ENCODE measurements around the gene GRIN2B.

GRIN2B gene

DNA sequence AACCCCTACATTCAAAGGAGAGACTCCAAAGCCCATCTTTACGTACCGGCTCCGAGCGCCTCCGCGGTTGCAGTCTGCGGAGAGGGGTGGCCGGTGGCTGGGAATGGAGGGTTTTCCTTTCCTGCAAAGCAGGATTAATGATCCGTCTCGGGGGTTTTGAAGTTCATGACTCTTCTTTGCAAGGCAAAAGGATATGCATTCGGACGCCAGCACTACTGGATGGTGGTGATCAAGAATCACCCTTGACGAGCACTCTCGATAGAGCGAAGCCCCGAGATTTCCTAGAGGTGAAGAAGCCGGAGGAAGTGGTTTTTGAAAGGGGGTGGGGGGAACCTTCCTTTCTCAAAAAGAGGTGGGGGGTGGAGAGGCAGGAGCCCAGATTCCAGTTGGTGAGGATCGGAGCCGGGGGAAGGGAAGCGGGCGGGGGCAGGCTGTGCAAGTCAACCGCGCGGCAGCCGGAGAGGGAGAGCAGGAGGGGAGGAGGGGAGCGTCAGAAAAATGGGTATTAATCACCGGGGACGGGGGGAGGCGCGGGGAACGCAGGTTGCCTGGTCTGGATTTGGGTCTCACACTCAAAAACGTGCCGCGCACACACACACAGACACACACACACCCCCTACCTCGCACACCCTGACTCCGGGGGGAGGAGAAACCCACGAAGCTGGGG is at the start of gene GRIN2B:
TSS of gene GRIN2B (minus strand) at position 307 of the 667 bp plus-strand sequence. CDS start 115,394 bp downstream, outside the sequence.
- no peak for DNase-seq

DNA sequence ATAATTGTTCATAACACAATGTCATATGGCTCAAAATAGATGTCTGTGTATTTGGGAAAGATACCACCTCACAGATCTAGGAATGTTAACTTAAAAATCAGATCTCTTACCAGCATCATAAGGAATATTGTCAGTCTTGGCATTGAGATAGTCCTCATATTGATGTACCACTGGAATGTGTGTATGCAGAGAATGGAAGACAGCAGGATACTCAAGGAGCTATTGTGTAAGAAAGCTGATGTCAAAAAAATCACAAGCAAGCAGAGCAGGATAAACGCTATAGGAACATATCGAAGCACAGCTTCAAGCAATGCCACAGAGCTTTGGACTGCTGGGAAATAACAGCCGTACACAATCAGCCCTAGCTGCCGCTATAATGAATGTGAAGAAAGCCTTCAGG is 45.1 kb upstream of the GRIN2B start:
- DNase-seq = no peak

DNA sequence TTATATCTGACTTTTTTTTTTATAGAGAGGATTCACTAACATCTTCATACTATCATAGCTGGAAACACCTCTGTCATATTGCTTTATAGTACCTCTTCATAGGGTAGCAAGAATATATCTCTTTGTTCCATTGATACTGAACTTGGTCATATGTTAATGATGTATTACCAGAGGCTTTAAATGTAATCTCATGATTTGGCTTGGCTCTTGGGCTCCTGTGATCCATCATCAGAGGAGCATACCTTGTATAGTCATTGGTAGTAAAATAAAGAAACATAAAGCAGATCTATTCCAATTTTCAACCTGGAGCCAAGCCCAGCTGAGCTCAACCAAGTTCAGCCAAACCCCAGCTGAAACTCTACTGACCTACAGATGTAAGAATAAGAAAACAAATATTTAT is 43.2 kb upstream of the GRIN2B start:
- no peak for DNase-seq

DNA sequence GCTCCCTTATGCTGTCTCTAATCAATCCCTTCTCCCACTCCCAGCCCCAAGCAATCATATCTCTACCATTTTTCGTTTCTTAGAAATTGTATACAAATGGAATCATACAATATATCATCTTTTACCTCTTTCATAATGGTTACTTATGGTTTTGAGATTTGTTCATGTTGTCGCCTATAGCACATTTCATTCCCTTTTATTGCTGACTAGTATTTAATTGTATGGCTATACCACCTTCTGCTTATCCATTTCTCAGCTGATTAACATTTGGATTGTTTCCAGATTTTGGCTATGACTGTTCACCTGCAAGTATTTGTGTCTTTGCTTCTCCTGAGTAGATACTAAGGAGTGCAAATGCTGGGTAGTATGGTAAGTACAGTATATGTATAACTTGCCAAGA is 36.7 kb upstream of the GRIN2B start:
- DNase-seq = no peak

DNA sequence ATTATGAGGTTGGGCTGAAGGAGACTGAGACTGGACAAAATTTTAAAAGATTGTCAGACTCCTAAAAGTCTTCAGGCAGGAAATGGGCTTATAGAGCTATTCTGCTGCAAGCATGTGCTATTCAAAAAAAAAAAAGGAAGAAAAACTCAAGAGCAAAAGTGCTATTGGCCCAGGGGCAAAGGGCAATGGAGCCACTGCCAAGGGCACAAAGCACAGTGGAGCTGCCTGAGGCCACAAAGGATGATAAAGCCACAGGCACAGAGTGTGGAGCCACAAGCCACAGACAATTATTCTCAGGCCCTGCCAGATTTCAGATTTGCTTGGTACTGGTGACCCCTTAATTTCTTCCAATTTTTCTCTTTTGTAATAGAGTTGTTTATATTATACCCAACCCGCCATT is 29.6 kb upstream of the GRIN2B start:
- no peak for DNase-seq

DNA sequence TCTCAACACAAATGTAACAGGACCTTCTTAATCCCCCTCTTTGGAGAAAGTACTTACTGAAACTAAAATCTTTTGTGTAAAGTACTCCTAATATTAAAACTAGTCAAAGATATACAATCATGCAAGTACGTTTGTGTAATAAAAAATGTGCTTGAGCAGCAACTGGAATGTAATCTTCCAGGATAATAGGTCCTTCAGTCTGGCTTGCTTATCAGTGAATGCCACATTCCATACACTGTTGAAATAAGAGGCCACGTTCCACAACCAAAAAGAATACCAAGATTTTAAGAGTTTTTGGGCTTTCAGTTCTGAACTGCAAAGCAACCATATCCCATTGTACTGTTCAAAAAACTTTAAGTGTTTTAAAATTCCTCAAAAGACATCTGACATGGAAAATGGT is 26.2 kb upstream of the GRIN2B start:
- no peak for DNase-seq

DNA sequence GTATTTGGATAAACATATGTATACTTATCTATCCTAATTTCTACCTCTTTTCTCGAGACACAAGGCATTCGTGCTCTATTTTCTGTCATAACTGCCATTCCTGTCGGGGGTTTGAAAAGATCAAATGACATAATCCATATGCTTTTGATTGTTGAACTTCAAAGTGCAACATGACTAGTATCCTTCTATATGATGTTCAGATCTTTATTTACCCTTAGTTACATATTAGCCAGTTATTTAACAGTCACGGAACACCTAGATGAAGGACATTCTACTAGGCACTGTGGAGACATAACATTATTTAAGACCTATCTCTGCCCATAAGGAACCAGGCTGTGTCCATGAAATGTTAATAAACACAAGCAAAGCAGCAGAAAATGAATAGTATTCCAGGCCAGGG is 11.2 kb upstream of the GRIN2B start:
- no peak for DNase-seq

DNA sequence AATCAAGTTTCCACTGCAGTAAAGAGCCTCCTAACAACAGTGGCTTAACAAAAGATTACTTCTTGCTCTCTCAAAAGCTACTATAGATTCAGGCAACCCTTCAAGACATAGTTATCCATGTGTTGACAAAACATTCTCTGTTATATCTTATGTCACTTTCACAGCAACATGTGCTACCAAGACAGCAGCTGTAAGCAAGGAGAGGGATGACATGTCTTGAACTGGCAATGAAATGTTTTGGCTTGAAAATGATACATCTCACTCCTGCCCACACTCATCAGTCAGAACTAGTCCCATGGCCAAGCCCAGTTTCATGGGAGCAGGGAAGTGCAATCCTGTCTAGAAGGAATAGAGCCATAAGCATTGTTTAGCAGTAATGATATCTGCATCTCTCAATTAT is 10.7 kb upstream of the GRIN2B start:
- DNase-seq = no peak

DNA sequence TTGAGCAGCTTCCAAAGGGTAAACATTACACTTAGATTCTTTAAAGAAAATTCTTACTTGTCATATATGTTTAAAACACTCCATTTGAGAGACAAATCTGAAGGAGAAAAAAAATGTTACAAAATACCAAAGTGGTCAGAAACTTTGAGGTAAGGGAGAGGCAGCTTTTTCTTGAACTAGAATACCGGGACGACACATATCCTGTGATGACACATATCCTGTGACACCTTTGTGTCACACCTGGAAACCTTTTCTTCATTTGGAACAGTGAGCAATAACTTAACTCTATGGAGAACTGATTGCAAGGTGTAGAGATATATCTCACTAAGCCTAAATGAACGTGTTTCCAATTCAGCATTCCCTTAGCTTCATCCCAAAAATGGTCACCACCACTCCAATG is 4.6 kb upstream of the GRIN2B start:
- no peak for DNase-seq

DNA sequence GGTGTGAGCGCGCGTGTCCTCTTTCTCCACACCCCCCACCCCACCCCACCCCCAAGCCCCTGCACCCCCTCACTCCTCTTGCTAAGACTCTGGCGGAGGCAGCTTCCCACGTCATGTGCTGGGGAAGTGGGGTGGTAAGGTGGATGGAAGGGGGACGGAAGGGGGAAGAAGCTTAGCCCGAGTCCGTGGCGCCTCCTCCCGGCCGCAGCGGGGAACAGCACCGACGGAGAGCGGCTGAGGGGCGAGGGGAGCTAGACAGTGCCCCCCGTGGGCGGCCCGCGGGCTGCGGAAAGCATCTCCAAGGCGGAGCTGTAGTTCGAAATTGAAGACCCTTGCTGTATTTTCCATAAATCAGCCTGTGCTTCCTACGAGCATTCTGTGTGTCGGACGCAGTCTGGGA is 588 bp upstream of the GRIN2B start:
- no peak for DNase-seq

DNA sequence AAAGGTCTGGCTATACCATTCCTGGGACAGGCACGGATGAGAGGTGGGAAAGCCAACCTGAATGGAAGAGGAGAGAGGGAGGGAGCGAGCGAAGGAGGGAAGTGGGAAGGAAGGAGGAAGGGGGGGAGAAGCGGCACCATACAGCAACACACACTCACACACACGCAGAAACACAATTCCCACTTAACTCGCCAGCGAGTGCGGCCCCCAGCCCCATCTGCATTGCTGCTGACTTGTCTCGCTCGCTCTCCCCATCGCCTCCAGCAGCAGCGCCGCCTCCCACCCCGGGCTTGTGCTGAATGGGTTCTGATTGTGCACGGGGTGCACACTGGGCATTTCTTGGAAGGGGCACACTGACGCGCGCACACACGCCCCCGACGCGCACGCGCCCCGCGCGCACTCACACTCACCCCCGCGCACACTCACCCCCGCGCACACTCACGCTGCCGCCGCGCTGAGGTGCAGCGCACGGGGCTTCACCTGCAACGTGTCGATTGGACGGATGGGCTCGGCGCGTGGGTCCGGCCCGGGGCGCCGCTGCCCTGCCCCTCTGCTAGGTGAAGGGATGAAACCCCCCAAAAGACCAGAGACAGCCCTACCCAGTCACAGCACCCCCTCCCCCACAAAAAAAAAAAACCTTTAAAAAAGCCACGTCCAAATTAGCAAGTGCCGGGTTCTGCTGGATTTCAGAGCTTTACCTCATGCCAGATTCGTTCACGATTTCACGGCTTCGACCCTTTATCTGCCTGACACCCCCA is 685 bp downstream of the GRIN2B start:
- no peak for DNase-seq

DNA sequence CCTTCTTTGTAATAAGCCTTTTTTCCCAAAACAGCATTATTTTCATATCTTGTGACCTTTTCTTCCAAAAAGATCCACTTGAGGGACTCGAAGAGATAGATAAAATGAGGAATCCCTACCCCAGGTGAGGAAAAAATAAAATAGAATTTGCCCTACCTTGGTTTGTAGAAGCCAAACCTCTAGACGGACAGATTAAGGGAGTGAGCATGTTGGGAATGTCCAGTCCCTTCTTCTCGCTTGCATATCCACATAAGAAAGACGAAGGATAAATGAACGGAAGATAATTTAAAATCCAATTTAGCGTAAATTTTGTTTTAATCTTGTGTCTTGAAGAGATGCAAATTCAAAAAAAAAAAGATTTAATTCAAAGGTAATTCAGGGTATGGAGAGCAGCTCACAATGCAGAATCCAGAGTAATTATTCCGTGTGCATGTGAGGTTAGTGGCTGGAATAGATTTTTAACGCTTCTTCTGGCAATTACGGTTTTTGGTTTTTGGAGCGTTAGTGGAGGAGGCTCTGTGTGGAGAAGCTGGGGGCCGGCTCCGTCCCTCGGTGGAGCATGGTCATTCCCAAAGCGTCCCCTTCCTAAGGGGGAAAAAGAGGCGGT is 1.5 kb downstream of the GRIN2B start:
- no peak for DNase-seq

DNA sequence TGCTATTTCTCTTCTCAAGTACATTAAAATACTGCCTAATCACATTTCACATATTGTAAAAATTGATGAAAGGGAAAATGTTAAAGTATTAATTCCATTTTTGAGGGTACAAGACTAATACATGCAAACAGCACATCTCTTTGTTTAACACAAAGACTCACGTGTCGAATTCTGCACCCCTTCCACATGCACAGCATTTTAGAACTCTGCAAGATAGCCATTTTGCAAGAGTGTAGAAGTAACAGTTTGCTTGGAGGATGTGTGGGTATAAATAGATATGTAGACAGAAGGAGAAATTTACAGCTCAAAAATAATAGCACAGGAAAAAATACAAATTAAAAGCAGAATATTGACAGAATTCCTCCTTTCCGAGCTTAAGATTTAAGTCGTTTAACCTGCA is 2.5 kb downstream of the GRIN2B start:
- no peak for DNase-seq

DNA sequence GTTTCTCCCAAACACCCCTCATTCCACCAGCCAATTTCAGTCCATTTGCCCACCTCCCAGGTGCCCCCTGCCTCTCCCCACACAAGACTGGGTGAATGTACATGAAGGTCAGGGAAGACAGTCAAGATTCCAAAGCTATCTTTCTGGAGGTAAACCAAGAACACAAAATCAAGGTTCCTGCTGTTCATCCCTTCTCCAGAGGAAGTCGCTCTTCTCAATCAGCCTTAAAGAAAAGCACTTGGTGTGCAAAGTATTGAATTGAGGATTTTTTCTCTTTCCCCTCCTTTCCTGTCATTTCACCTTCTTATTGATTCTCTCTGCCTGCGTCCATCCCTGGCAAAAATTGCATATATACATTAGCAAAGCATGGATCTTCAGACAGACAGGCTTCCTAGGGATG is 4.5 kb downstream of the GRIN2B start:
- DNase-seq = no peak

DNA sequence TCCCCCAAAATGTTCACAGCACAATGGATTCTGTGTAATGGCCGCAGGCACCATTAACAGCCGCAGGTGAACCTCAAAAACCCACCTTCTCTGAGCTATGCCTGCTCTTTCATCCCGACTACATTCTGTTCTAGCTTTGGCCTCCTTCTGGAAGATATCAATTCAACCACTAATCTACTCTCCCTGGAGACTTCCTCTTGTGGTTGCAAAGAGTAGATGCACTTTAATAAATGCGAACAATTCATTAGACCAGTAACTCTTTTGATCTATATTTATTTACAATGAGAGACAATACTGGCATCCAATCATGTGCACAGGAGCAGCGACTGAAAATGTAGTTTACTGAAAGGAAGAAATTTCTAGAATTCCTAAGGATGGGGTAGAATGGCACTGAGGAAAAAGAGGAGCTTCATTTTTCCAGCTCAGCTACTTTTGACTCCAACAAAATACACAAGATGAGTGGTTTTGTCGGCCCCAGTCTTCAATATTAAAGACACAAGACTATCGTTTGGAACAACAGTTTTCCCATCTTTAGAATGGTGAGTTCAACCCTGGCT is 5.3 kb downstream of the GRIN2B start:
- DNase-seq = no peak

DNA sequence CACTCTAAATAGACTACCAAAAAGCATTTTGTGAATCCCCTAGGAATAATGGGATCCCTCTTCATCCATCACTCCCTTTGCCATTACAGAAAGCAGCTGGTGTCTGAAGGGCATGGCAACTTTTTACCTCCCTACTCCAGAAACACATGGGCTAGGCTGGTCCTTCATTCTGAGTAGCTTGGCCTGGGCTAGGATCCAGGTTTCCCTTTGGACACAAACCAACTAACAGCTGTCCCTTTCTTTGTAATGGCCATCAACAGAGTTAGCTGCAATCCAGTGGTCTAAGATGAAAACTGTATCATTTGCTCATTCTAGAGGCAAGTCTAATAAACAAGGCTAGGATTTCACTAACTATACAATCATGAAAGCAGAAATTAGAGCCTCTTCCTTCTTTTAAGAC is 7.4 kb downstream of the GRIN2B start:
- DNase-seq = no peak

DNA sequence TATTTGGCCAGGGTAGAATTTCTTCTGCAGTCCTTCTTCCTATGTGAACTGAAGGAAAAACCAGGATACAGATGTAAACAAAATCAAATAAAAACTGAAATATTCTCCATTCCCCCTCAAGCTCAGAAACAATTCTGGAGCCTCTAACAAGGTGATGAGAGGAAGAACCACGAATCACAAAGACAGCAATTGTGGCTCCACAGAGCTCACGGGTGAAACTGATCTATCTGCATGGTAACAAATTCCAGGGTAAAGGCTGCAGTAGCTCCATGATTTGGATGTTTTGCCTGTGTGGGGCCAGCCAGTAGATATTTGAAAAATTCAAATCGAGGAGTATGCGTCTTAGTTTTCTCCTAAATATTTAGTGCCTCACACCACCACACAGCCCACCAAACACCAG is 10.6 kb downstream of the GRIN2B start:
- DNase-seq = no peak

DNA sequence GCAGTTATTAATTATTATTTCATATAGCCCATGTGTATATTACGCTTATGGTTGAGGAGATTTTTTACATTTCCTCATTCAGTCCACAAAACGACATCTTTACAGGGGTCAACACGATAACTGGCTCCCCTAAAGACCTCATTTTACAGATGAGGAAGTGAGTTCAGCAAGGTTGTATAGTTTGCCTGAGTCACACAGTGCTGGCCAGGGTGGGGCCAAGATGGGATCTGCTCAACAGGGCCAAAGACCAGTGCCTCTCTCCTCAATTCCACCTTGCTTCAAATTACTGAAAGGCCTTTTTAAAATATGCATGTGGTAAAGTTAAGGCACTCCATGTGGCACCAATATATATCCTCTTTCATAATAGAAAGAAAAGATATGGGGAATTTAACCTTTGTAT is 13.1 kb downstream of the GRIN2B start:
- DNase-seq = no peak

DNA sequence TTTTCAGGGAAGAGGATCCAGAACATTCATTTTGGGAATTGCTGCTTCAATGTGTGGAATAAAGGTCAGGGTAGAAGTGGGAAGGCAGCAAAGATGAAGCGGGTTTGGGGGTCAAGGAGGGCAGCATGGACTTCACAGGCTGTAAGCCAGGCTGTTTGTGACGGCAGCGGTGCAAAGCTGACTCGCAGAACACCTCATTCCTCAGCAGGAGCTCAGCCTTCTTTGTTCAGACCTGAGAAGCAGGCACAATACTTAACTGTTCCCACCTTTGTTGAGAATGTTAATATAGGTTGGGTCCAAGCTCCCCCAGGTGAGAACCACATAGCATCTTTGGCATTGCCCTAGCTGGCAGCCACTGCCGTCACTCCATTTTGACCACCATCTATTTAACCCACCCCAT is 16.7 kb downstream of the GRIN2B start:
- DNase-seq = no peak

DNA sequence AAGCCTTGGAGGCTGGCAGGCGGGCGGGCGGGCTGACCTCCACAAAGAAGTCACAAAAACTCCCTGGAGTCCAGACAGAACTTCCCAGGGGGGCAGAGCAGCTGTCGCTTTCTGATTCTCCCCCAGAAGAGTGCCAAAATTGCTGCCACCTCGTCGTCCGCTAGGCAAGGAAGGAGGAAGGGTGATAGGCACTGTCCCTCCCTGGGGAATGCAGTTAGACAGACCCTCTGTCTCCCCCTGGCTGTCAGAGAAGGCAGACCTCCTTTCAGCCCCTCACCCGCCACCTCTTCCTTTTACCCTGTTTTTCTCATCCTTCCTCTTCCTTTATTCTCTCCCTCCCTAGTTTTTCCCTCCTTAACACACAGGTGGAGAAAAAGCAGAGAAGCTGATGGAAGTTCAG is 18.7 kb downstream of the GRIN2B start:
- DNase-seq = no peak

DNA sequence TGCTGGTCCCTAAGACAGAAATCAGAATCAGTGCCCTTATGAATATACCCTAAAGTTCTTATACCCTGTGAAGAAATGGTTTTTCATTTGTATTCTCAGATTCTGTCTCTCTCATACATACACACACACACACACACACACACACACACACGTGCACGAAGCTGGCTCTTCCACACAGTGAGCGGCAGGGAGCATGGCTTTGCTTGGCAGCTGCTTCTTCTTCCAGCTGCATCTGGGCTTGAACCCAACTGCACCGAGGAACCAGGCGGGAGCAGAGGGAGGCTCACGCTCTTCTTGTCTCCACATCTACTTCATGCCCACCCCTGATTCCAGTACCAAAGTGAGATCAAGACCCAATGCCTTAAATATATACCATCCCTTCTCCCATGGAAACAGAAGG is 19.4 kb downstream of the GRIN2B start:
- no peak for DNase-seq

DNA sequence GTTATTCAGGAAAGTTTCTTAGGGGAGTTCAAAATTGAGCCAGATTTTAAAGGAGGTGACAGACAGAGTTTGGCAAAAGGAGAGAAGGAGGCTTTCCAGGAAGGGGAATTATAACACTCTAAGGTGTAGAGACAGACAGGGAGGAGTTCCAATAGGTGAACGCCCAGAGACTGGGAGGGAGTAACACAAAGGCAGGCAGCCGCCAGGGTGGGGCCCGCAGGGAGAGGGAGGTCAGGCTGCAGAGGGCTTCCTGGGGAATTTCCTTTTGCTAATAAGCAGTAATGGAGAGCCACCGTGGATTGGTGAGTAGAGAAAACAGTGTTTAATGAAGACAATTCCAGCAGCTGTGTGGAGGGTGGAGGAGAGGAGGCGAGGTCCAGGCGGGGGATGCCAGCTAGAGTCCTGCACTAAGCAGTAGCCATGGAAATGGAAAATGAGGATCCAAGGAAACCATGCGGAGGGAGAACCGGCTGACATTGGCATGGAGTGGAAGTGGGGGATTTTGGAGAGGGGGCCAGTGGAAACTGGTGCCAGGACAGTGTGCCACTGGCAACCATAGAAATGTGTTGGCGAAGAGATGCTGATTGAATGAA is 22.2 kb downstream of the GRIN2B start:
- no peak for DNase-seq

DNA sequence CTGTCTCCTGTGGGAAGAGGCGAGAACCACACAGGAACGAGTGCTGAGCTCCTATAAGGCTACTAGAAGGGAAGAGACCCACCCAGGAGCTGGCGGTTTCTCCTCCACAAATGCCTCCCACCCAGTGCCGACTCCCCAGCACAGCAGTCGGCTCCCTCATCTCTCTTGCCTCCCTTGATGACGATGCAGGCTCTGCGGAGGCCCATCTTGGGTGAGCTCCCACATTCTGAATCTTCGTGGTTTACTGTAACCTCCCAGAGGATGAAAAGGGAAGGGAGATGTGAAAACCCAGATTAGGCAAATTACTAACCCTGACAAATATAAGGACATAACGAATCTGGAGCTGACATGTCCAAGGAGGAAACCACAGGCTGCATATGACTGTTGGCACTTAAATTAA is 23.8 kb downstream of the GRIN2B start:
- DNase-seq = no peak

Data from cortex of kidney (tissue), 1 donor.